ENCODE data around the gene SMPD1. TPM values are rescaled to one million over a fixed set of nuclear protein-coding genes. Genes with fewer than 3 reads are reported as not detected.

The SMPD1 gene
- total RNA-seq, 1 donor = 35.0 TPM

DNA sequence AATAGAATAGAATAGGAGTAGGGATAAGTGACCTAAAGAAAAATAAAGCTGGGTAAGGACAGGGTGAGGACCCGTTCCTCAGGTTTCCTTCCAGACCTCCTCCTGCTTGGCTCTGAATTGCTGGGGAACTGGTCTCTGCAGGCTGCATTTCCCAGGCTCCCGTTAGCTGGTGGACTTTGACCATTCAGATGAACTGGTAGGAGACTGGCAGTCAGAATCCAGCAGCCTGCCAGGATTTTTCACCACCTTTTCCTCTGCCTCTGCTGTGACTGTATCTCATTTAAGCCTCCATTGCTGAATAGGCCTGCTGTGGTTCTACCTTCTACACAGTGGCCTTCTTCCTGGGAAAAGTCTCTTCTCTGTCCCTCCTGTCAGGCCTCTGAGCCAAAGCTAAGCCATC, 24.6 kb upstream of the SMPD1 start:
- DNase-seq (ENCODE audit: low read depth) = no peak
- no peak overlapping the region for H3K4me3 ChIP-seq (ENCODE audit: low read depth, low read length)
- TF ChIP-seq, protein P1, sequence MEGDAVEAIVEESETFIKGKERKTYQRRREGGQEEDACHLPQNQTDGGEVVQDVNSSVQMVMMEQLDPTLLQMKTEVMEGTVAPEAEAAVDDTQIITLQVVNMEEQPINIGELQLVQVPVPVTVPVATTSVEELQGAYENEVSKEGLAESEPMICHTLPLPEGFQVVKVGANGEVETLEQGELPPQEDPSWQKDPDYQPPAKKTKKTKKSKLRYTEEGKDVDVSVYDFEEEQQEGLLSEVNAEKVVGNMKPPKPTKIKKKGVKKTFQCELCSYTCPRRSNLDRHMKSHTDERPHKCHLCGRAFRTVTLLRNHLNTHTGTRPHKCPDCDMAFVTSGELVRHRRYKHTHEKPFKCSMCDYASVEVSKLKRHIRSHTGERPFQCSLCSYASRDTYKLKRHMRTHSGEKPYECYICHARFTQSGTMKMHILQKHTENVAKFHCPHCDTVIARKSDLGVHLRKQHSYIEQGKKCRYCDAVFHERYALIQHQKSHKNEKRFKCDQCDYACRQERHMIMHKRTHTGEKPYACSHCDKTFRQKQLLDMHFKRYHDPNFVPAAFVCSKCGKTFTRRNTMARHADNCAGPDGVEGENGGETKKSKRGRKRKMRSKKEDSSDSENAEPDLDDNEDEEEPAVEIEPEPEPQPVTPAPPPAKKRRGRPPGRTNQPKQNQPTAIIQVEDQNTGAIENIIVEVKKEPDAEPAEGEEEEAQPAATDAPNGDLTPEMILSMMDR (IDR thresholded peaks at IDR 0.05; ENCODE audit: insufficient read depth, low read depth, low read length) = no peak

- no peak overlapping the region for H3K4me3 ChIP-seq (ENCODE audit: low read depth, low read length)
- TF ChIP-seq, protein P1 (IDR thresholded peaks at IDR 0.05; ENCODE audit: insufficient read depth, low read depth, low read length) = no peak
- DNase-seq (ENCODE audit: low read depth) = no peak
These were observed 18.4 kb upstream of the SMPD1 start for GRCh38 chr11:6371825-6372224.

- DNase-seq (ENCODE audit: low read depth) = no peak
- TF ChIP-seq, protein P1 (IDR thresholded peaks at IDR 0.05; ENCODE audit: insufficient read depth, low read depth, low read length) = no peak
- no peak overlapping the region for H3K4me3 ChIP-seq (ENCODE audit: low read depth, low read length)
These were observed 12.2 kb upstream of the SMPD1 start for GRCh38 chr11:6377902-6378639.

DNA sequence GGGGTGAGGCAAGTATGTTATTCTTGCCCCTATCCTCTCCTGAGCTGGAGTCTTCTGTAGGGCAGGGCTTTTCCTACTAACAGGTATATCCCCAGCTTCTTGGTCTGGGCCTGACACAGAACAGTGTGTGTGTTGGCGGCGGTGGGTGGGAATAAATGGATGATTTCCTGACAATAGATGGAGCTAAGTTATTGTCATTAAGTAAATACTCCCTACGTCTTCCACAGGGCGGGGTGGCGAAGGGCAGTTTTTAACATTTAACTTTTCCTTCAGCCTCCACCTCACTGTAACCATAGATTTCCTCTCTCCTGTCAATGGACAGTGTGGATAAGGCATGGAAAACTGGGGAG, 11.7 kb upstream of the SMPD1 start:
- DNase-seq (ENCODE audit: low read depth) = no peak
- no peak overlapping the region for H3K4me3 ChIP-seq (ENCODE audit: low read depth, low read length)
- TF ChIP-seq, protein P1 (IDR thresholded peaks at IDR 0.05; ENCODE audit: insufficient read depth, low read depth, low read length) = no peak

DNA sequence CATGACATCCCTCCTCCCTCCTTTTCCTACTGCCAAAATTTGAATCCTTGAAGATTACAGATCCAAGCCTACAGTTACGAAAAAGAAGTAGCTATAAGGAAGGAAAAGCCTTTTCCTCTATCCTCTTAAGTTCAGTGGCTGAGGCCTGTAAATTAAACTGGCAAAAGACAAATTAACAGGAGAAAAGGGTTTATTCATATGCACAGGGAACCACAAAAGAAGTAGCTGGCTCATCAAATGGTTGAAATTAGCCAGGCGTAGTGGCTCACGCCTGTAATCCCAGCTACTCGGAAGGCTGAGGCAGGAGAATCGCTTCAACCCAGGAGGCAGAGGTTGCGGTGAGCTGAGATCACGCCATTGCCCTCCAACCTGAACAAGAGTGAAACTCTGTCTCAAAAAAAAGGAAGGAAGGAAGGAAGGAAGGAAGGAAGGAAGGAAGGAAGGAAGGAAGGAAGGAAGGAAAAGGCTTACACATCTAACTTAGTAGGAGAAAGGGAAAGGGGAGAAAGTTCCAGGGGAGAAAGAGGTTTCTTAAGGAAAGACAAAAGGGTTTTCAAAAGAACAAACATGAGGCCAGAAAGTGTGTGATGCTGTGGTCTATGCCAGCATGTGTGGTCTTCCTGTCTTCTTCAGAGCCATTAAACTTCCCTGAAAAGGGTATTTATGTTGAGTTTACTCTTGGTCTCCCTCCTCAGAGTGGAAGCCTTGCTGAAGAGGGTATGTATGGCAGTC, 5.1 kb upstream of the SMPD1 start:
- no peak for DNase-seq (ENCODE audit: low read depth)
- H3K4me3 ChIP-seq (ENCODE audit: low read depth, low read length) = no peak overlapping the region
- TF ChIP-seq, protein P1 (IDR thresholded peaks at IDR 0.05; ENCODE audit: insufficient read depth, low read depth, low read length) = no peak

DNA sequence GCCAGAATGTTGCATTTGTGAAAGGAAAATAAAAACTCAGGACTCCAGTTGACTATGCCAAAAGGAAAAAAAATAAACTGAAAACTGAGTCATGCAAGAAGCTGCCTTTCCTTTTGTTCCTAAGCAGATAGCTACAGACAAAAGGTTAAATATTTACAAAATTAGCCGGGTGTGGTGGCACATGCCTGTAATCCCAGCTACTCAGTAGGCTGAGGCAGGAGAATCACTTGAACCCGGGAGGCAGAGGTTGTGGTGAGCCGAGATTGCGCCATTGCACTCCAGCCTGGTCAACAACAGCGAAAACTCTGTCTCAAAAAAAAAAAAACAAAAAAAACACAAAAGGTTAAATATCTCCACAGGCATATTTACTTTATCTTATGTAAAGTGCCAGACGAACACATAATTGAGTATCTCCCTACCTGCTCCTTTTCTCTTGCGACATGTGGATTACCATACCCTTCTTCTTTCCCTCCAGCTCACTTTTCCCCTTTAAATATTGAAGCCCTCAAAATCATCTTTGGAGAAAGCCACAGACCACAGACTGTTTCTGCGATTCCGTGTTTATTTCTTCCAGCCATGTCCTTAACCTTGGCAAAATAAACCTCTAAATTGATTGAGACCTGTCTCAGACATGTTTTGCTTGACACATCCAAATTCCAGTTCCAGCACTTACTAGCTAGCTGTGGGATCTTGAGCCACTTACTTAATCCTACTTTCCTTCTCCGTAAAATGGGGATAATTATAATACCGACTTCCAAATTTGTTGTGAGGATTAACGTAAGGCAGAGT, 2.3 kb upstream of the SMPD1 start:
- peak; percentile 30 for DNase-seq (ENCODE audit: low read depth)
- H3K4me3 ChIP-seq (ENCODE audit: low read depth, low read length) = no peak overlapping the region
- TF ChIP-seq, protein P1 (IDR thresholded peaks at IDR 0.05; ENCODE audit: insufficient read depth, low read depth, low read length) = no peak

Data from fibroblast of villous mesenchyme (primary cell).